HG03135 (cell line): ENCODE measurements around the gene CALU.

Experiments used
- ATAC-seq: cut with Tn5 transposase; IDR thresholded peaks from one replicate; pipeline ENCODE4 v1.9.1; 2021; ENCODE audit warnings: mild to moderate bottlenecking, moderate library complexity; ENCODE audit not compliant: unreplicated experiment

CALU gene

DNA sequence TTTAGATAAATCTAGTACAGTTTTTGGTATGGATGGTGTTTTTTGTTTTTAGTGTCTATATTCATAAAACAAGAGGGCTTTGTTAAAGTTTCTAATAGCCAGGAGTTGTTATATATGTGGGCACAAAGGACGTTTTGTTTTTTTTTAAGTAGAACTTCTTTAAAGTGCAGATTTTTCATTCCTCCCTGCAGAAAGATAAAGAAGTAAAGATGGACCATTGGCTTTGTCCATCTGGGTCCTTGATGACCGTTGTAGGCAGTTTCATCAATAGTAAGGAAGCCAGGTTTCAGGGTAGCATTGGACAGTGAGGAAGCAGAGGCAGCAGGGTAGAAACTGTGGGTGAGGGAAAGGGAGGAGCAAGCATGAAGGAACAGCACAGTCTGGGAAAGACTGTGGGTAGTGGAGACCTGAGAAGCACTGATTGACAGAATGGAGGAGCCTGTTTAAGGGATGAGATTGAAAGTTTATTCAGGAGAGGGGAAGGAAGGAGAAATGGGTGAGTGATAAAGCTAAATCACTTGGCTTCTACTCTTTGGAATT is 5.3 kb downstream of the CALU start:
- ATAC-seq = no peak

DNA sequence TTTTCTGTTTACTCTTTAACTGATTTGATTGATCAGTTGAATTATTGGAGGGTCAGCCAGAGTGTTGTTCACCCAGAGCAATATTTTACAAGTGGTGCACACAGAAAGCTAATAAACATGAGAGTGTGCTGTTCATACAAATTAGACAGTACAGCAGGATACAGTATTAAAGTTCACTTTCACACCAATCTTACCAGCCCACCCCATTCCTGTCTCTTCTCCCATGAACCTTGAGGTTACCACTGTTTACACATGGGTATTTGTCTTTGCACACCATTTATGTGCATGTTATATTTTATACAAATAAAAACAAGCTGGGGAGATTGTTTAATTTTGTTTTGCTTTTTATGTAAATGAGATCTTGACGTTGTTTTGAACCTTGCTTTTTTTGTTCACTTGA is 6.5 kb downstream of the CALU start:
- no peak for ATAC-seq

DNA sequence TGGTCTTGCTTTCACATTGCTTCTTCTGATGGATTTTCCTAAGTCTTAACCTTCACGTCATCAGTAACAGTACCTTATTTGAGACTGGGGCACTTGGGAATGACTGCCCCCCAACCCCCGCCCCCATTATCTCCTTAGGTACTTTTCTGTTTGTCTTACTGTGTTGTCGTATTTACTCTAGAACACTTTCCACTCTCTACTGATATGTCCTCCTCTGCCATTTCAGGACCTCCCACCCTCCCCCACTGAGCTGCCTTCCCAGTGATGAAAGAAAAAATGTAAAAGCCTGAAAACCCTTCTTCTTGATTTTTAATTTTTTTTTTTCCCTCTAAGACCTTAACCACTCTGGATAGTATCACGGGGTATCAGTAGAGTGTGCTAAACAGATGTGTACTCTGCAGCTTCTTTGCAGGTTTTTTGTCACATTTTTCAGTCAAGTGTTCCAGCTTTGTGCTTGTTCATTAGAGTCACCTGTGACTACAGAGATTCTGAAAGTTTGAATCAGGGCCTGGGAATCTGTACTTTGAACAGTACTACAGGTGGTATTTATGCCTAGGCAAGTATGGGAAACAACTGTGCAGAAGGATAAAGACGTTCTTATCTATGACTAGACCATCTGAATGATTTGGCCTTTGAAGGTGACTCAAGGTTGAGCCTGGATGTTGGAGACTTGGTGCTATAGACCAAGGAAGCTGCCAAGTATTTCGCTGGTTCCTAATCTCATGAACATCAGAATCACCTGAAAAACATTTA is 8.3 kb downstream of the CALU start:
- ATAC-seq = no peak

DNA sequence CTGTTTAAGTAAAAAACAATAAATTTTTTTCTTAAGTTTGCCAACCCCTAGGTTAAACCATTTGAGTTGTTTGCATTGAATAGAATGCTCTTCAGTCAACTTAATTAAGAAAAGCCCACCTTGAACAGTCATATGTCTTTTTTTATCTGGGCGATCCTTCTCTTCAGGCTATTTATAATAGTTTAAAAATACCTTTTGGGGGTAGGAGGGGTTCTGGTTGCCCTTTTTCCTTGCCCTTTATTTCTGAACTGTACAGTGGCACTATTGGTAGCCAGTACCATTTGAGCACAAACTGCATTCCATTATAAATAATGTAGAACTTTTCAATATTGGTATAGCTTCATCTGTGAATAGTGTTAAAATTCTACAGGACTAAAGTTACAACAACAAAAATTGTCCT is 13.1 kb downstream of the CALU start:
- ATAC-seq = no peak

DNA sequence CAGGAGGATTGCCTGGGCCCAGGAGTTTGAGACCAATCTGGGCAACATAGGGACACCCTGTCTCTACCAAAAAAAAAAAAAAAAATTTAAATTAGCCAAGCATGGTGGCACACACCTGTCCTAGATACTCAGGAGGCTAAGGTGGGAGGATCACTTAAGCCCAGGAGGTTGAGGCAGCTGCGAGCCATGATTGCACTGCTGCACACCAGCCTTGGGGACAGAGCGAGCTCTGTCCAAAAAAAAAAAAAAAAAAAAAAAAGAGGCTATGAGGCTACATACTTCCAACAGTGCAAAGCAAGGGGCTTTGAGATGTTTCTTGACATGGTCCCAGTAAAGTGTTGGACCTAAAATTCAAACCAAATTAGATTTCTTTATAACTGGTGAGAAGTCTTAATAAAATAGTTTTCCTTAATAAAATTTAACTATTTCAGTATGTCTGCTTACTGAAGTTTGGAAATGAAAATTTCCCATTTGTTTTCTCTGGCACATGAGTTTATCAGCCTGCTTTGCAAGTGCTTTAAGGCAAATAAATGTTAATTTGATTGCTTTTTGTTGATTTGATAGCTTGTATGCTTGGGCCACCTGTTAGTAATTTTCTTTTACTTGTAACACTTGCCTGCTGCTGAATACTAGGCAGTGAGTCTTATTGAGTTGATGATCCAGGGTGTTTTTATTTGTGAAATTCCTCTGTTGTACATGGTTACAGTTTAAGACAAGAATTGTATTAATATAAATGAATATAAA is 16.1 kb downstream of the CALU start:
- ATAC-seq = no peak

DNA sequence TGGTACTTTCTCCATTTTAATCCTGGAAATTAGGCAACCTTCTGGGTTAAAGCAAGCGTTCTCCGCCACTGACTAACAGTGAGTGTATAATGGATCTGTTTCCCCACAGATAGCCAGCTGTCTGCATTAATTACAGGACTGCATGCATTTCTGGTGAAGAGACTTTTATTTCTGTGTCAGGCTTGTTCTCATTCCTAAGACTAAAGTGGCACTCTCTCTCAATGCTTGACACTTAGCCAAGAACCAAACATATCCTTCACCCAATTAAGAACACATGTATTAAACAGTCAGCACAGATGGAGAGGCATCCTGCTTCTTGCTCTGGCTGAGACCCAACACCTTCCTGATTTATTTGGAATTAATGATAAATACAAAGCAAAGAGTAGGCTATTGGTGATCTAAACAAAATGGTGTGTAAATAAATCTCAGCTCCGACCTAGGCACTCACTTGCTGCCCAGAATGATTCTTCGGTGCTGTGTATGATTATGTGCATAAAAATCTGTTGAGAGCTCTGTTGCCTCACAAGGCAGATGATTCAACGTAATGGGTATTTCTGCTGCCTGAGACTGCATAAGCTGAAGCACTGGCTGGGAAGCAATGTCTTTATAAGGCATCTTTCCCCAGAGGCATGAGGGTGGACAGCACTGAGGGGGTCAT is 16.8 kb downstream of the CALU start:
- ATAC-seq = no peak

DNA sequence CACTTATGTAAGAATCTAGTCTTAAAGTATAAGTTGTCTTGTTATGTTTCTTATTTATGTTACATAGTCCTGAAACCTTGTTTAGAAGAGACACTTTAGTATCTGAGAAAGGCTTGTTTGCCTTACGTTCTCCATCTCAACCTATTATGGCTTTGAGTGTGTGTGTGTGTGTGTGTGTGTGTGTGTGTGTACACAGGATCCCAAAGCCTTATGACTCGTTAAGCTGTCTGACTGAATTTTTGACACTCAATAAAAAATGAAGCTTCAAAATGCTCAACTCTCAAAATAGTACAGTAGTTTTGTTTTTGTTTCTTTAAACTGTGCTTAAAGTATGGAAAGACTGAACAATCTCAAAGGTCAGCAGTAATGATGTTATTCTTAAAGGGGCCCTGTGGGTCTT is 18.0 kb downstream of the CALU start:
- no peak for ATAC-seq

DNA sequence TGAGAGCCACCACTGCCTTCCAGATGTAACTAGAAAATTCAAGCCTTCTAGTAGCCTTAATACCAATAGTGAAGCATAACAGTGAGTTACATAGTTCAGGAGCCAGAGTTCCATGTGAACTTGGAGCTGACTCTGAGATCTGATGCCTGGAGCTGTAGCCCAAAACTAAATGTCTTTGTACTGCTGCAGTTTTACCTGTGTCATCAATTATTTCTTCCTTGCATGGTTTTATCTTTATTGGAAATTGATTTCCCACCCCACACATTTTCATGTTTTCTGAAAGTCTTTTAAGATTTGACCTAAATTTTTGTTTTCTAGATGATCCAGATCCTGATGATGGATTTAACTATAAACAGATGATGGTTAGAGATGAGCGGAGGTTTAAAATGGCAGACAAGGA is 19.4 kb downstream of the CALU start:
- ATAC-seq = no peak

DNA sequence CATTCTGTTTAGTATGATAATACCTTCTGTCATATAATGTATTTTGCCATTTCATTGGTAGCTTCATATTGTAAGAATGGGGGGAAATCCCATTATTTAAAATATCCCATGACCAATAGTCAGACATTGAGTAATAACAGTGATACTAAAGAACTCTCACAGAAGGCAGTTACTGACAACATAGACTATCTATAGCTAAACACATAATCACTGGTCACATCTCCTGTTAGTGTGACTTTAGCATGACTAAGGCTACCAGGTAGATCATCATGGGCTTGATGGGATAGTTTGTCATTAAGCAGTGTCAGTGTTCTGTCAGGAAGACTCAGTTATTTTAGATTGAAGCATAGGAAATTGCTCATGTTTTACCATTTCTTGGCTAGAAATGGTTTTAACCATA is 20.1 kb downstream of the CALU start:
- ATAC-seq = no peak

DNA sequence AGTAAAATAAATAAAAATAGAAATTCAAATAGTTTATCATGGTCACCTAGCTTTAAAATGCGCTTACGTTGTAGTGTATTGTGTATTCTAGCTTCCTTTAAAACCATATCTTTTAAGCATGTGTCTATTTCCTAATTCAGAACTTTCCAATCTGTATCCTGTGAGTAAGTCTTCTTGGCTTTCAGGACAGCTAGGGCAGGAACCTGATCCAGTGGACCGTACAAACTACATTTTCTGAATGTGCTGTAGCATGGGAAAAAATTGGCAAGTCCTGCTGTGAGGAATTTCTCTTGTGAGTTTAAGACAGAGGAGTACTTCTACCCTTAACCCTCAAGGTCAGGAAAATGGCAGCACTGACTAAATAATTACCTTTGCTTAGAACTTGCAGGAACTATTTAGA is 24.4 kb downstream of the CALU start:
- no peak for ATAC-seq

DNA sequence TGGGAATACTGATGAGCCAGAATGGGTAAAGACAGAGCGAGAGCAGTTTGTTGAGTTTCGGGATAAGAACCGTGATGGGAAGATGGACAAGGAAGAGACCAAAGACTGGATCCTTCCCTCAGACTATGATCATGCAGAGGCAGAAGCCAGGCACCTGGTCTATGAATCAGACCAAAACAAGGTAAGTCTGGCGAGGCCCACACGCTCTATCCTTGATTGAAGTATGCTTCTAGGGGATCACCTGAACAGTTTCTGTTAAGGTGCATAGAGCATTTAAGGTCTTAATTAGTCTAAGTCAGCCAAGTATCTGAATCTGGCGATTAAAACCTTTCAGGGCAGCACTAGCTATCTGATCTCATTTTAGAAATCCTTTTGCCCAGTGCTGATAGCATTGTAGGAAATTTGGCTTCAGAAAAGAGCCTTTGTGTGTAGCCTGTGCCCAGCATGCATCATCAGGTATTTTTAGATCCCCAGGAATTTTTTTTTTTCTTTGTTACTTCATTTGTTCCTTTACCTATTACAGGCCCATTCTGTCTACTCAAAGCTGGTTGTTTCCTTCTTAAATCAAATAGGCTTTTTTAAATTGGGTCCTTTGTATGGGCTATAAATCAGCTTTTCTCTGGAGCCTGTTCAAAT is 28.4 kb downstream of the CALU start:
- no peak for ATAC-seq

DNA sequence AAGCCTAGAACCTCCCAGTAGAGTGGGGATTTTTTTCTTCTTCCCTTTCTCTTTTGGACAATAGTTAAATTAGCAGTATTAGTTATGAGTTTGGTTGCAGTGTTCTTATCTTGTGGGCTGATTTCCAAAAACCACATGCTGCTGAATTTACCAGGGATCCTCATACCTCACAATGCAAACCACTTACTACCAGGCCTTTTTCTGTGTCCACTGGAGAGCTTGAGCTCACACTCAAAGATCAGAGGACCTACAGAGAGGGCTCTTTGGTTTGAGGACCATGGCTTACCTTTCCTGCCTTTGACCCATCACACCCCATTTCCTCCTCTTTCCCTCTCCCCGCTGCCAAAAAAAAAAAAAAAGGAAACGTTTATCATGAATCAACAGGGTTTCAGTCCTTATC is 31.1 kb downstream of the CALU start:
- ATAC-seq = no peak

DNA sequence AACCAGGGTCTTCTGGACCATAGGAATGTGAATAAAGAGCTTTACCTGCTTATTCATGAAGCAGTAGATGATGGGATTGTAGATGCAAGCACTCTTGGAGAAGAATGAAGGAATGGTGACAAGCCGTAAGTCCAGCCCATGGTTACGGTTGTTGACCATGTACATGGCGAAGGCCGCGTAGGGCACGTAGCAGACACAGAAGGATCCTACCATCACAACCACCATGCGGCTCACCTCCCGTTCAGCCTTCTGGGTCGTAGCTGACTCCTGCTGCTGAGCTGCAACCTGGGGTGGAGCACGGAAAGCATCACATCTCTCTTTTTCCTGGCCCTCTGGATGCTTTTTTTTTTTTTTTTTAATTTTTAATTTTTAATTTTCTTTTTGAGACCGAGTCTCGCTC is 34.4 kb downstream of the CALU start:
- no peak for ATAC-seq

DNA sequence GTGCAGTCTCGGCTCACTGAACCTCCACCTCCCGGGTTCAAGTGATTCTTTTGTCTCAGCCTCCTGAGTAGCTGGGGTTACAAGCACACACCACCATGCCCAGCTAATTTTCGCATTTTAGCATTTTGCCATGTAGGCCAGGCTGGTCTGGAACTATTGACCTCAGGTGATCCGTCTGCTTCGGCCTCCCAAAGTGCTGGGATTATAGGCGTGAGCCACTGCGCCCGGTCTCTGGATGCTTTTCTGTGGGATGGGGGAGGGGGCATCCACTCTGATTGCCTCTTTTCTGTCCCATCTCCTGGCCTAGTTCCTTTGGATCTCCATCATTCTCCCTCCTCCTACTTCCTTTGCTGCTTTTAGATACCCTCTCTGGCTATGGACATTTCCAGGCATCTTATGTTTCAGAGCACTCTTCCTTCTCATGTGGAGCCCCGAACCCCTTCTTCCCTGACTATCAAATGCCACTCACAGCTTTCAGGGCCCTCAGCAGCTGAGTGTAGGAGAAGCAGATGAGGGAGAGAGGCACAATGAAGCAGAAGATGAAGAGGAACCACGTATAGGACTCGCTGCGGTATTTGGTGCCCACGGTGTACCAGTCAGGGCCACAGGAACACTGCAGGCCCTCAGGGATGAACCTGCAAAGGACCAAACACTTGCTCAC is 35.0 kb downstream of the CALU start:
- no peak for ATAC-seq

DNA sequence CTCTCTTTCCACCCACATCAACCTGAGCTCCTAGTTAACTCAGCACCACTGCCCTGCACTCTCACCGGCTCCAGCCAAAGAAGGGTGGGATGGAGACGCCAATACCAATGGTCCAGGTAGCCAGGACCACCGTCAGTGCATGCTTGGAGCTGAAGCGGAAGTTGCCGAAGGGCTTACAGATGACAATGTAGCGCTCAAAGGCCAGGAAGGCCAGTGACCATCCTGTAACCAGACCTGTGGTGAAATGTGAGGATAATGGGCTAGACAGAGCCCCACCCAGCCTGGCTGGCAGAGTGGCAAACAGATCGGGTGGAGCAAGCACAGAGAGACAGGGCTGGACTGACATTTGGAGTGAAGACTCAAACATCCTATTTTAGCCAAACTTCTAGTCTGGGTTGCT is 35.8 kb downstream of the CALU start:
- no peak for ATAC-seq

DNA sequence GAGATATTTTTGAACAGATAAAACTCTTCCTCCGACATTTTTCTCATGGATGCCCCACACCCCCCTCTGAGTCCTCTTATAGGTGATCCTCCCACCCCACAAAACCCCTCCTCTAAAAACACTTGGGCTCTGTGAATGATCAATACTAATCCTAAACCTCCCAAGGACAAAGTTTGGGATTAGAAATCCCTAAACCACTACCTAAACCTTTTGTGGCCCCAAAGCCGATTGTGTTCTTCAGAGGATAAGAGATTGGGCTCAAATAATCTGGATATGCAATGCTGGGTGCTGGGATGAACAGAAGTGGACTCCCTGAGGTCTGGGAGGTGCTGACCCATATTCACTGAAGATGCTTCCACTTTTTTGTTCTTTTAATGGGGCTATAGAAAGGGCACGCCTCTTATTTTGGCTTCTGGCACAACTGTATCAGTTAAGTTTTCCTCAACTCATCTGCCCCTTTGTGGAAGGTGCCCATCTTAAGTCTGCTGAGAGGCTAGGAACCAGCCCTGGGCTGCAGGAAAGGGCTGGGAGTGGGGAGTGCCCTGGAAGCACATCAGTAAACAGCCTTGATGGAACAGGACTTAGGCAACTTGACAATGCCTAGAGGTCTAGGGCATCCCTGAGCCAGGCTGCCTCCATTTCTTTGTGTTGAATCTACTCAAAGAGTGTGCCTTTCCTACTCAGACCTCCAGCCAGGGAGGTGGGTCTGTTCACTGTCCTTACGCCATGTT is 36.8 kb downstream of the CALU start, which contains the start of gene OPN1SW:
Gene OPN1SW, minus strand, starts transcription at position 51 of the 731 bp plus-strand sequence. Its CDS starts 13 bp downstream, at position 38.
- no peak for ATAC-seq

DNA sequence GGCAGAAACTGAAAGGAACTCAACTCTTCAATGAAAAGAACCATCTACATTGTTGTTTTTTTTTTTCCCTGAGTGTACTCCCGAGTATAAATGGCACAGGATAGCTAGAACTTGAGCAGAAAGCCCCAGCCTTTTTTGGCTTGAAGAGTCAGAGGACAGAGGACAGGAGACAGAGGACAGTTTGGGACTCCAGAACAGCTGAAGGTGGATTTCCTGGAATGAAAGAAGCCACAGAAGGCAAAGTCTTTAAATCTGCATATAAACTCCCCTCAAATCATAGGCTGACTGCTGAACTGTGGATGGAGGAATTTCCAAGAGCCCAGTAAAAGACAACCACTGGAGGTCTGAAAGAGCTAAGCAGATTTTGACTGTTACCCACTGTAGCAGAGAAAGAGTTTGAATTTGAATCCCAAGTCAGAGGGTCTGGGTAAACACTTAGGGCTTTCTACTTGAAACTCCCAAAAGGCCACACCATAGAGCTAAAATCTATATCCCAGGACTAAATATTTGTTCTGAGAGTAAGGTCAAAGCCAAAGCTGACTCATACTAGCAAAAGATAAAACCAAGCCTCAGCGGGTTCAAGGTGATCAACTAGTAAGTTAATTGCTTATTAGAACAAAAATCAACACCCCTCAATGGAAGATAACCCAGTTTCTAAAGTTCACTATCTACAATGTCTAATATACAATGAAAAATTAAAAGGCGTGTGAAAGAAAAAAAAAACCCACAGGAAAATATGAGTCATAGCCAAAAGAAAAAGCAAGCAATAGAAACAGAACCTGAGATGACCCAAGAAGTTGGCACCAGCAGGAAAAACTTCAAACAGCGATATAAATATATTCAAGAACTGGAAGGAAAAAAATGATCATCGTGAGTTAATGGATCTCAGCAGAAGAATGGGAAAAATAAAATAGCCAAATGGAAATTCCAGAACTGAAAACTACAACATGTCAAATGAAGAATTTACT is 38.3 kb downstream of the CALU start:
- ATAC-seq = no peak

DNA sequence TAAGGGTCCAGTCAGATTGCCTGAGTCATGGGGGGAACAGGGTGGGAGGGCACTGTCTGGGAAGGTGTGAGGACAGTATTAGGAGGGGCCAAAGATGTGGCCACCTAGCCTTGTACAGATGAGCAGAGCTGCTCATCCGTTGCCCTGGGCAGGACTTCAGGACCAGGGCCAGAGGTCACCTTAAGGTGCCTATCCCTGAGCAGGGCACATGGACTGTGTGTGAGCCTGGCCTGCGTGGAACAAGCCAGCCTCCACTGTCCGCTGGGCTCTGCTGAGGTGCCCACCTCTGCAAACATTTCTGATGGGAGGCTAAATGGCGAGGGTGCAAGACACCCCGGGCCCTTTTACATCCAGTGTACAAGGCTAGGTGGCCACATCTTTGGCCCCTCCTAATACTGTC is 39.8 kb downstream of the CALU start:
- no peak for ATAC-seq

DNA sequence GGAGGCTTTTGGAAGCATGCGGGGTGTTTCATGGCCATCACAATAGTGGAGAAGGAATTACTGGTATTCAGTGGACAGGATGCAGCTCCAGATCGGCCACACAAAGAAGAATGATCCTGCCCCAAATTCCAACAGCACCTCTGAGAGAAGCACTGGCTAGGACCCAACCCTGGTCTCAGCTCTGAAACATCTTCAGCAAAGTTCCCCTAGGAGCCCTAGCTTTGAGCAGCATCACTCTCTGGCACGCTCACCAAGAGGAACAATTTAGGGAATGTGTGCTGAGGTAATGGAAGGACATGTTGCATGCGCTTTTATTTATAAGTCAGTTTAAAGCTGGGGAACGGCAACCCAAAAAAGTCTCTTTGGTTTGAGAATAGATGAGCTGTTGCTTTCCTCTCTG is 42.0 kb downstream of the CALU start:
- ATAC-seq = no peak
